Fibroblast of skin of scalp (primary cell): ENCODE results near the gene CACNA2D1.

Experiments used
- DNase-seq: peaks from one replicate; pipeline ENCODE4 v3.0.0-alpha.2; 2013

Gene CACNA2D1

DNA sequence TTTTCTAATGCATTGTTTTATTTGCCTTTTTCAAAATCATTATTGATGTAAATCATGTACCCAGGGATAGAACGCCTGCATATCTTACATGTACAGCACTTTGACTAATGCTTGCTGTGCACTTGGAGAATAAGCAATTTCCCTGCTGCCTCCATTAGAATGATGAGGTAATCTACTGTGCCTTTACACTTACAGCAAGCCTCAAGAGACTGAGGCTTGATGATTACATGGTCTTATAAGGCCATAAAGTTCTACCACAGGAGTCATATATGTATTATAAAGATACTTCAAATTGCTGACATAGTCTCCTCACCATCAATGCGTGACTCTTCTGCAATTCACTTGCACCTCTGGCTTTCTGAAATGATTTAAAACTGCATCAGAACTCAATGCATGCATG, 345.2 kb downstream of the CACNA2D1 start:
- peak; percentile 60 for DNase-seq

DNA sequence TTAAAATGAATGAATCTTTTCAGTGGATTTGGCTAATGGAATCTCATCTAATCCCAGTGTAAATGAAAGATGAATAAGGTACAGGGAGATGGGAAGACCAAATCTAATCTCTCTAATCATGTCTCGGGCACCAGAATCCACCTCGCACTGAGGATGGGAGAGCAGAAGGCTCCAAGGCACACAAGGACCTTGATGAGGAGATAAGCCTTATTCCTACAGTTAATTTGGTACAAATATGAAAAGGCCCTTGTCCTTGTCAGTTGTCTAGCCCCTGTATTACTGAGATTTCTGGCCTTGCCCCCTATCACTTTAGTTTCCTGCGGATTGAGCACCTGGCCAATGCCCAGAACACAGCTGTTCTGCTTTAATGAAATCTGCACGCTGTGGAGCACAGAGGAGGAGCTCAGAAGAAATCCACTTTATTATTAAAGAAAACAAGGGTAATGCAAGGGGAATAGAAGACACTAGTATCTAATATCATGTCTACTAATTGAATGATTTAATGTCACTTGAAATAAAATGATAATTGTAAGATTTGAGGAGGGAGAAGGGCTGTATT, 352.4 kb downstream of the CACNA2D1 start:
- no peak for DNase-seq

DNA sequence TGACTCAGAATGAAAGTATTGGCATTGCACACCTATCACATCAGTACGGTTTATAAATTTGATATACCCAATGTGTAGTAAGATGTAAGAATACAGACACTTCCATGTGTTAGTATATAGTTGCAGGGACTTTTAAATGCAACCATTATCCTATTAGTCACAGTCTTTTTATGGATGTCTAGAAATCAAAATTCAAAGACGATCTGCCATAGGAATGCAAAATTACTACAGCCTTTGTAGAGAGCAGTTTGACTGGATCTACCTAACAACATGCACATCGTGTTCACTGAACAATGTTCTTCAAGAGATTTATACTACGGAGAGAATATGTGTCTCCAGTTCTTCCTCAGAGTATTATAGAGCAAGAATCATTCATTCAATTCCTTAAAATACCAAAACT, 356.5 kb downstream of the CACNA2D1 start:
- DNase-seq = no peak

DNA sequence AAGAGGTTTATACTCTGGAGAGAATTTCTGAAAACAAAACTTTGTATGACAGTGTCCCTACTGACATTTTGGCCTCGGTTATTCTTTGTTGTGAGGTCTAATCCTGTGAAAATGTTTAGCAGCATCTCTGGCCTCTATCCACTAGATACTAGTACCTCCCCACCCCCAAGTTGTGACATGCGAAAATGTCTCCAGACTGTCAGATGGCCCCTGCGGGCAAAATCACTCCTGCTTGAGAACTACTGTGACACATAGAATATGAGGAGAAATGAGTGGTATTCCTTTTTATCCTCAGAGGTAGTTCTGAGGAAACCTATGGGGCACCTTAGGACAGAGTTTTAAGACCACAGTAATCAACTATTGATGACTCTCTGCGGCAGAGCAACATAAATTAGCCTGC, 358.5 kb downstream of the CACNA2D1 start:
- no peak for DNase-seq

DNA sequence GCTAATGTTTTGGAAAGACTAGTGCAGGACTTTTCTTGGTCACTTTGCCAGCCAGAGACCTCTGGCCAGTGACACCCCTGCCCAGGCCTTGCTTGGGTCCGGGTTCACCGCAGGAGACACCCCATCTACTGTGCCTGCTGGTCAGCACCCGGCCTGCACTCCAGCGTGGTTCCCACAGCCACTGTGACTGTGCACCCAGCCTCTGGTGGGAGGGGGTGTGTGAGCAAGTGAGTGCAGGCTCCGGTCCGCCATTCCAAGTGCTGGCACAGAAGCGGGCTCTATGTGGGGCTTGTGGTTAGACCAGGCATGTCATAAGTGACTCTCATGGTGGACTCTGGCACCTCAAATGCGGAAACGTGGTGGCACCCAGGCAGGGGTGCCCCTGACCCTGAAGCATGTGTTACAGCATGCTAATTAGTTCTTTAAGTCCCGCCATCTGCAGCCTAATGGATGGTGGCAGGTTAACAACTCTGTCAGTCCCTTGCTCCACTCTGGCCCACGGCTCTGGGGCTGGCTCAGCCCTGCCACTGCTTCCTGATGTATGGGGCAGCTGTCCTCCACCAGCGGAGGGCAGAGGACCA, 361.8 kb downstream of the CACNA2D1 start:
- no peak for DNase-seq

DNA sequence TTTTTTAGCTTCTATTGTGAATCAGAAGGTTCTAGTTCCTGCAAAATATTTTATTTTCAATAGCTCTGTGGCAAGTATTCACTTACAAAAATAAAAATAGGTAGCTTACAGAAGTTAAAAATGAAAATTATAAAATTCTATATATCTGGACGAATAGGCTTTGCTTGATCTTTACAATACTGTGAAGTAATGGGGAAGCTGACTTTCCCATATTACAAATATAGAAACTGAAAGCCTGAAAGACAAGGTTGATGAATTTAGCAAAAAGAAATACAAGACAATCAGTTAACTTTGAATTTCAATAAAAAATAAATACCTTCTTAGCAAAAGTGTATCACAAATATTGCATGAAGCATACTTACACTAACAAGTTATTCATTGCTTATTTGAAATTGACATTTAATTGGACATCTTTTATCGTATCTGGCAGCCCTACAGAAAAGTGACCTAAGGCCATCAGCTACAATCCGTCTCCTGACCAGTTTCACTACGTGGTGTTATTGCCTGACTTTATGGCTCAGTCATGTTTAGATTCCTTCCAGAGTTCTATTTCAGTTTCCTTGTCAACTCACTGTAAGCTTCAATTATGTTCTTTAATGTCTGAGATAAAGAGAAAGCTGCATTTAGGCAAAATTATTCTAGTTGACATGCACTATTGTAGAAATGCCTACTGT, 363.2 kb downstream of the CACNA2D1 start:
- DNase-seq = no peak

DNA sequence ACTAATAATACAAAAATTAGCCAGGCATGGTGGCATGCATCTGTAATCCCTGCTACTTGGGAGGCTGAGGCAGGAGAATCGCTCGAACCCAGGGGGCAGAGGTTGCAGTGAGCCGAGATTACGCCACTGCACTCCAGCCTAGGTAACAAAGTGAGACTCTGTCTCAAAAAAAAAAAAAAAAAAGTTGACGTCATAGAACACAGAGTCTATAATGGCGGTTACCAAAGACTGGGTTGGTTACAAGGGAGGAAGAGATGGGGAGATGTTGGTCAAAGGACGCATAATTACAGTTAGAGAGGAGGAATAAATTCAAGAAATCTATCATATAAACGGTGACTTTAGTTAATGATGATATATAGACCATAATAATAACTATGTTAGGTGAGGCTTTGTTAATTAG, 364.1 kb downstream of the CACNA2D1 start:
- no peak for DNase-seq

DNA sequence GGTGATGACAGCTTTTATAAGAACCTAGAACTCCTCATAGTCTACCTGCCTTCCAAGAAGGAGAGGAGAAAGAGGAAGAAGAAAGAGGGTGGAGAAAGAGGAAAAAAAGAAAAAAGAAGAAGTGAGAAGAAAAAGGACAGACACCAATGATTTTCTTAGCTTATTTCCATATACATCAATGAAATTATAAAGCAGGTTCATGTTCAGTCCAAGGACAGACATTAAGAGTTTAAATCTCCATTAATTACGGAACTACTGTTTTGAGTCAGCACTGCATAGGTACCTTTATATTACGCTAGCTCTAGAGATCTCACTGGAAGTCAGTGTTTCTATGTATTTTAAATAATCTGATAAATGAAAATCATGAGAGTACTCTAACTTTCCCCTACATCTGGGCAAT, 364.8 kb downstream of the CACNA2D1 start:
- no peak for DNase-seq

DNA sequence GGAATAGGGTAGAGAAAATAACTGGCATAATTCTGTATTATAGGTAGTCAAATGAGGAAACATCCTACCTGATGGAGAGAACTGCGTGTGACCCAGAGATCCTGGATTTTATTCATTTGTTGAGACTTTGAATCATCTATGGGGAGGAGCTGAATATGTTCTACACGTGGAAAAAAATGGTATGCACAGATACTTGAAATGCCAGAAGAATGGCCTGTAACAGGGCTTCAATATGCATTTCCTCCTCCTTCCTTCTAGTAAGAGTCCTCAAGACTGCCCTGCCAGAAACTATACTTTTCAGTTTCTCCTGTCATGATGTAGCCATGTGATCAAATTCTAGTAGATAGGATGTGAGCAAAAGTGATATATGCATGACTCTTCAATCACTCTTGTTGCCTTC, 372.1 kb downstream of the CACNA2D1 start:
- no peak for DNase-seq

DNA sequence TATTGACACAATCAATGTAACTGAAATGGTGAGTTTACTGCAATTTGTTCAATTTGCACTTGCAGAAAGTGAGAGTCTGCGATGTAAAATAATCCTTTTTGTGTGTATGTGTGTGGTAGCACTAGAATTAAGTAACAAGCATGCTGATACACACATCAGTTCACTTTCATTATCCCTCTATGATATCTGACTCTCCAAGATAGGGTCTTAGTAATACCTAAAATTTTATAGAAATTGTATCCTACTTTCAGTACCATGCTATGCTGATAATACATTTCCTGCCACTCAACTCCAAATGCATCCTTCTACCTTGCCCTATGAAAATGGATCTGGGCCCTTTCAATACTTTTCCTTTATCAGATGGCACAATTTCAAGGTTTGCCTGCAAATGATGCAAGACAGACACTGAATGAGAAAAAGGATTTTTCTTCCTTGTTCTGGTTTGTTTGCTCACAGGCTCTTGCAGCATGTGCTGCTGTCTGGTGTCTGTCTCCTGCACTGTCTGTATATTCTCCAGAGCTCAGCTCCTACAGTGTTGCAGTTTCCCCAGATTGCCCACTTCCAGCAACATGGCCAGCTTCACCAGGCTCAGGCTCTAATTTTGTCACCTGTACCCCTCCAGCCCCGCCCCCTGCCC, 375.8 kb downstream of the CACNA2D1 start:
- no peak for DNase-seq

DNA sequence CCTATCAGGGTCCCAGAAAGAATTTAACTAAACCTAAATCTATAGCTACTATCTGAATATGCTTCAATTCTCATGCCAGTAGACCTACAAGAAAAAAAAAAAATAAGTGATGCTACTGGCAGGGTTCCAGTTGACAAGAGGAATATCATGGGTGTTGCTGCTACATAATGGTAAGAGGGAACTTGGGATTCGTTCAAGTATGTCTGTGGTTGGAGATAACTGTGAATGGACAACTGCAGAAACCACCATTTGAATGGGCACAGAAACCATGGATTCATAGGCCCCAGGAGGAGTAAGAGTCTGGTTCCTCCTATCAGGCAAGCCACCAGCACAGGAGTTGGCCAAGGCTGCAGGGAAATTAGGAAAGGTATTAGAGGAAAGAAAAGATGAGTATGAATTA, 386.1 kb downstream of the CACNA2D1 start:
- DNase-seq = no peak

DNA sequence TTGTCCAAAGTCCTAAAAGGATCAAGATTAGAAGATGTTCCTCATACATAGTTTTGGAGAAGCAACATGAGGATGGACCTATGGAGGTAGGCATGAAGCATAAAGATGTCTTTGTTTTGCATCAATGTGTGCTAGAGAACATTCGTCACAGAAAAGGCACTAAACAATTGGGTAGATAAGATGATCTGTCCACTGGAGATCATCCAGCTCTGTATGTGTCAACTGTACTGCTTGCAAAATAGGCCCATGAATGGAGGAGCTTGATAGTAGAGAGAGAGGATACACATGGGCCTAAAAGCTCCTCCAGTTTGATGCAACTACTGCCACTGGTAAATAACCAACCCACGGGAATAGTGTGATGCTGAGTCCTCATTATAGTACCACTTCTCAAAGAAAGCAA, 387.3 kb downstream of the CACNA2D1 start:
- no peak for DNase-seq

DNA sequence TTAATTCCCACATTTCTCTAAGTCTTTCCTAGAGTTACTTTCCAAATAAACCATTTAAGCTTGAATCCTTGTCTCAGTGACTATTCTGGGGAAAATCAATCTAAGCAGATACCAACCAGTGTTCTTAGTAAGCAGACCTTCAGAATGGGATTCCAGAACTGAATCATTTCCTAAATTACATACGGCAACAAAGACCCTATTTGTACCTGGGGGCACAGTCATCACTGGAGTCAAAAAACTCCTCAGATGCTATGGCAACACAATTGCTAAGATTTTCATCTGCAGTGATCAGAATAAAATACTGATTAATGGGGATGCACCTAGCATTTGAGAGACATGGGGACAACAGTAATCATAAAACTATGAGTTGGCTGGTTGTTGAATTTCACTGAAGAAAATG, 389.0 kb downstream of the CACNA2D1 start:
- no peak for DNase-seq

DNA sequence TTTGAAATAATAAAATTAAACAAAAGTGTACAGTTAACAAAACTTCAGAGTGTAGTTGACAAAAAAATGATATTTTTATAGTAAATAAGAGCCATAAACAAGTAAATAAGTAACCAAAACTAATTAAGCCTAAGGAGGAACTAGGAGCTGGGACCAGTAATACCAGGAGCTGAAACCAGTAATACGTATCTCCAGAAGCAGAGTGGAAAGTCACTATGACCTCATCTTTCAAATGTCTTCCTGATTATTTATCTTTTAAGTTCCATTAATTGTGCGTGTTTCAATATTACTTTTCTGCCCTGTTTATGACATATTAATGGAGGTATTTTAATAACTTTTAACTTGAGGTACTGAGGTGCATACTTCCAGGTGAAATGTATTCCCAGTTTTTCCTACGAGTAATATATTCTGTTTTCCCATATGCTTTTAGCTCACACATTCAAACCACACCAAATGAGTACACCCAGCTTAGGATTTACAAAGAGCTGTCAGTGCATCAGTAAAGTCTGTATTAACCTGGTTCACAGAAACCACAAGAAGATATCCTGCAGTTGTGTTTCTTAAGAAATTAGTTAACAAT, 390.0 kb downstream of the CACNA2D1 start:
- DNase-seq = no peak

DNA sequence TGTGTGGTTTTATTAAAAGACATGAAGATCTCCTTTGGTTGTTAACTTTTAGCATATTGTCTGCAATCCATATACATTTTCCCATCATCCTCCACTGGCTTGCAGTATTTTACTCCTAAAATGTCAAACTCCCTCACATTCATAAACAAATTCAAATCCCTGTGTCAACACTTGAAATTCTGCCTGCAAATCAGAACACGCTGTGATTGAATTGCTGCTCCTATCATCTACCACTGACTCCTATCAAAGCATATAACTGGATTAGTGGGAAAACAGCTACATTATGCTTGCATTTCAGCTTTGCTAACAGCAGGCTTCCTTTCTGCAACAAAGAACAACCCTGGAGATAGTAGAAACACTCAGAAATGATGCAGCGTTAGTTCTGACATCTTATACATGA, 392.0 kb downstream of the CACNA2D1 start:
- no peak for DNase-seq

DNA sequence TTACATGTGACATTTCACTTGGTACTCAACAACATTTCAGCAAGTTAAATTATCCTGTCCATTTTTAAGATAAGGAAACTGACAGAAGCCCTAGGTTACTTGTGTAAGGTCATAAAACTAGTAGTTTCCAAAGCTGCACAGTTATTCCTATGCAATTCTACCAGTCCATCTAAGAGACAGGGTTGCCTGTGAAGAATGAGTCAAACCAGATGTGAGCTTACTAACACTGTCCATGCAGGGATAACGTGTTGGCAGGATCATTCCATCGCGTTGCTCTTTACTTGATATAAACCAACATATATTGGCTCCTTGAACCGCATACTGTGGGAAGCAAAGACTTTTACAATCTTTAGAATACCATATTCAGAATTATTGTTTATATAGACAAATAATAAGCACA, 392.8 kb downstream of the CACNA2D1 start:
- peak; percentile 55 for DNase-seq

DNA sequence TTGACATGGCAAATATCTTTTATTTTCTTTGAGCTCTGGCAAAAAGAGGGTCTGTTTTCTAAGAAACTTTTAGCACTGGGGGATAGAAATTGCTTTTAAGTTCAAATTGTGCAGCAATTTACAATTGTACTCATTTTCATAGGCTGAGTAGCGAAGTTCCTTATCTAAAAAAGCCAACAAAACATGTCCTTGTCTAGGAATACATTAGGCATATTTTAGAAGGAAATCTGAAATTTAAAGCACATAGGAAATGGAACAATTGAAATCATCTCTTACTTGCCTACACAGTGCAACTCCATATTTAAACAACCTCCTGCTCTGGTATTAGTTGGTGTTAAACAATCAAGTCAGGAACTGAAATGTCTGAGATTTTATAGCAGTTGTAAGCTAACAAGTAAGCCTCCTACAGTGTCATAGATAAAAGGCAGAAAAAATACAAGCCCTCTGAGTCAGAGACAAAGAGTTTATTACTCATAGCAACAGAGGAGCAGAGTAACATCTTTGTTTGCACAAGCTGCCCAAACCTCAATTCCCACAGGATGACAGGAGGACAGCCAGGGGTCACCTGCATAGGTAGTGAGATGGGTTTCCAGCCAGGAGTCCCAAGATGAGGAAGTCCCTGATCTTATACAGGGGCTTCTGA, 393.6 kb downstream of the CACNA2D1 start:
- DNase-seq = peak; percentile 81

DNA sequence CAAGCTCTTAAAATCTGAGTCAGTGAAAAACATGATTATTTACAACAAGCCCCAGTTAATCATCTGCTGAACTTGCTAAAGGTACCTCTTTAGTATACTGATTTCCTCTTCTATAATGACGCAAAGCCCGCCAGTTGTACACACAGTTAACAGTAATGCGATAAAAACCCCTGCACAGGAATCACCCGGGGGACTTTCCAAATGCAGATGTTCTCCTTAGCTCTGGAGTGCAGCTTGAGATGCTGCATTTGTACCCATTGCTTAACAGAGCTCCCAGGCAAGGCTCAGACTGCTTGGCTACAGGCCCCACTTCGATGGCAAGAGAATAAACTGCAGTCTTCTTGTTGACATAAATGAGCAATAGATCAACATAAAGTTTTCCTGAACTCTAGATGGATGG, 394.1 kb downstream of the CACNA2D1 start:
- DNase-seq = no peak

DNA sequence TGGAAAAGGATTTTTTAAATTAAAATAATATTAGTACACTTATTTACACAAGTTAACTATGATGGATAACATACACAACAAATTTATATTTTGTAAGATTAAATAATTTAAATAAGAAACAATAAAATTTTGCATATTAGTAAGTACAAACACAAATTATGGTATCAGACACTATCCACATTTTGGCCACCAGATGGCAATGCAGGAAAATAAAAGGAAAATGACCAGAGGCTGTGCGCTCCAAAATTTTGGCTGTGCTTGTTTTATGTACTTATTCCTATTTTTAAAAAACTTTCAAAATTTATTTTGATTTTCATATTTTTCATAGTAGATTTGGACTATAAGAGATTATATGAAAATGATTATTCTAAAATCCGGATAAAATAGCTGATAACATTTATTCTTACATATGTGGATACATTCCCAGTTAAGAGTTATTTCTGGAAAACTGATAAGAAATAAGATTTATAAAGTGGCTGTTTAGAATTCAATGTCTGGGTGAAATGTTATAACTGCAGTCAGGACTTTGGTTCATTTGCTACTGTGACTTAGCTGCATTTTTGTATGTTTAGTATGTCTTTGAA, 399.0 kb downstream of the CACNA2D1 start:
- DNase-seq = peak; percentile 64

DNA sequence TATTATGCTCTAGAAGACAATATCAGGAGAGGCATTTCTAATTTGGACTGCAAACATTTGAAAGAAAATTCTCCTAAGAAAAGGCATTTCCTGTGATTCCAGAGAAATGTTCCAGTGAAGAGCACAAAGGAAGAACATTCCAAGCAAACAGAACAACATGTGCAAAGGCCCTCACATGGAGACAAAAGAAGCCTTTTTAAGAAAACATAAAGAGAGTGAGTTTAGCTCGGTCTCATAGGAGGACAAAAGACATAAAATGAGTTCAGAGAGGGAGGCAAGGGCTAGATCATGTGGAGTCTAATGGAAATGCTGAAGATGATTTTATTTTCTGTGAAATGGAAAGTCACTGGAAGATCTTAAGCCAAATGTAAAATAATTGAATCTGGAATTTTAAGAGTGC, 404.0 kb downstream of the CACNA2D1 start:
- DNase-seq = peak; percentile 31

DNA sequence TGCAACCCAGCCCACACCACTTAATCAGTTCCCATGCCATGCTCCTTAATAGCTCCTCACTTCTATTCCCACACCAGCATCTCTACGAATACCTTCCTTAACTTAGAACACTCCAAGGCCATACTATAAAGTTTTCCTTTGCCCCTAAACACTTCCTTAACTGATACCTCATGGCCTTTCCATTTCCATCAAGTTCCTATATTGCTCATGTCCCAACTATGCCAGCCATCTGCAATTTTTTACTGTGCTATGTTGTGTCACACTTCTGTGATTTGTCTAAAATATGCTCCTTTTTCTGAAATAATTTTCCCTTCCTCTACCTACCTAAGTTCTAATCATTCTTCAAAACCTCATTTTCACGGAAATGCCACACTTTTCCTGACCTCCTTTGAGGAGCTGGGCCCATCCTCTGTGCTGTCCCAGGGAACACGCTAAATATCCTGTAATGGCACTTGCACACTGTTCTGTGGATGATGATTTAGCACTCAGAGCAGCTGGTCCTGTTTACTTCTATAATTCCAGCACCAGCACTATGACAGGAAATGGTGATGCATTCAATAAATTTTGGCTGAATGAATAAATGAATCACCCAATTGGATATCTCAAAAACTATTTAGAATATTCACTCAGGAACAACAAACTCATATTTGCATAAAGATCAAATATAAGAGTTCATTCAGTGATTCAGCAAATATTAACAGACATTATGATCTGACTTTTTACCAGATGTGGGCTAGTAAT, 407.3 kb downstream of the CACNA2D1 start:
- DNase-seq = peak; percentile 88

DNA sequence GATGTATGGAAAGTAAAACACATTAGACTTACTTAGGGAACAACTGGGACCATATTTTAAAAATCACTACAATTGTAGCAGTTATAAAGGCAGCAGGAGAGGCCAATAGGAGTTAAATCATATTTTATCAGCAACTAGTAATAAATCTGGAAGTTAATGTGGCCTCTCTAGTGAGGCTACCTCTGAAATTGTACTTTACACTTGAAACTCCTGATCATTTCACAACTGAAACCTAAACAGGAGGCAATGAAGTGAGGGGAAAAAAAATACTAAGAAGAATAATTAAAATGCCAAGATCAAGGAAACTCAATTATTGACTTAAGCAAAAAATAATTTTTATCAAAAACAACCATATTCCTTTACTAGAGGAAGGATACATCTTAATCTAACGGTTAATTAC, 408.1 kb downstream of the CACNA2D1 start:
- no peak for DNase-seq
